K562 (cell line): ENCODE data around the gene CIAO3. TPM values are rescaled to one million over a fixed set of nuclear protein-coding genes. Genes with fewer than 3 reads are reported as not detected.
A peak's percentile ranks its signal among the peaks of the same experiment; 100 is the strongest.

Experiments used
- AFF4 ChIP-seq: sonication (generic); formaldehyde crosslinking; IDR thresholded peaks from 2 replicates; pipeline ENCODE4 v1.8.0; 2023; ENCODE audit warnings: mild to moderate bottlenecking, missing genetic modification reagents
- CBX1 ChIP-seq: sonication (generic); IDR thresholded peaks from 2 replicates; pipeline ENCODE4 v1.6.1; 2016; ENCODE audit warnings: antibody characterized with exemption, low read depth, mild to moderate bottlenecking
- CREB1 ChIP-seq, 2 experiments: sonication (generic) in 1 of 2; formaldehyde crosslinking in 1 of 2; IDR thresholded peaks; 2 replicates each; pipeline versions ENCODE4 v1.6.1 to v1.8.0; 2012 to 2022; ENCODE audit warnings: inconsistent platforms in 1 of 2, mild to moderate bottlenecking in 1 of 2, missing genetic modification reagents in 1 of 2, moderate library complexity in 1 of 2
- E2F4 ChIP-seq: sonication (generic); formaldehyde crosslinking; IDR thresholded peaks from 2 replicates; pipeline ENCODE4 v1.8.0; 2022; ENCODE audit warnings: mild to moderate bottlenecking, low read depth, missing genetic modification reagents
- RCOR1 ChIP-seq, 2 experiments: IDR thresholded peaks; 2 replicates each; pipeline ENCODE4 v1.6.1; 2012; ENCODE audit warnings: low read depth in 2 of 2, low read length in 2 of 2, borderline replicate concordance in 1 of 2, improper control_type of control experiment in 1 of 2
- RFX1 ChIP-seq: fragments of 450-650 bp; IDR thresholded peaks from 2 replicates; pipeline ENCODE4 v1.6.1; 2016; ENCODE audit warnings: mild to moderate bottlenecking, moderate library complexity
- SFPQ ChIP-seq: fragments of 200-400 bp; formaldehyde crosslinking; IDR thresholded peaks from 2 replicates; pipeline ENCODE4 v1.6.1; 2017; ENCODE audit warnings: mild to moderate bottlenecking, low read depth, low read length, moderate library complexity
- TAF1 ChIP-seq: IDR thresholded peaks from 2 replicates; pipeline ENCODE4 v1.6.1; 2011; ENCODE audit warnings: mild to moderate bottlenecking, low read length, moderate library complexity; ENCODE audit not compliant: insufficient read depth, control insufficient read depth, severe bottlenecking; ENCODE audit errors: extremely low read depth
- TCF7L2 ChIP-seq: fragments of 150-350 bp; IDR thresholded peaks from 2 replicates; pipeline ENCODE4 v1.6.1; 2016; ENCODE audit warnings: low read depth, mild to moderate bottlenecking, low read length, moderate library complexity
- YY1 ChIP-seq, 3 experiments: IDR thresholded peaks; 2 replicates each; pipeline ENCODE4 v1.6.1; 2011; ENCODE audit warnings: low read length in 2 of 3, mild to moderate bottlenecking in 2 of 3, moderate library complexity in 2 of 3, borderline replicate concordance in 1 of 3, control low read depth in 1 of 3, low read depth in 1 of 3; ENCODE audit not compliant: insufficient read depth in 3 of 3, insufficient replicate concordance in 2 of 3, control insufficient read depth in 1 of 3, insufficient read length in 1 of 3; ENCODE audit errors: extremely low read depth in 1 of 3
- ZBTB1 ChIP-seq: sonication (generic); formaldehyde crosslinking; IDR thresholded peaks from 2 replicates; pipeline ENCODE4 v1.8.1; 2023; ENCODE audit warnings: missing genetic modification reagents, low read depth, mild to moderate bottlenecking, borderline replicate concordance
- ZFX ChIP-seq: sonication (generic); formaldehyde crosslinking; IDR thresholded peaks from 2 replicates; pipeline ENCODE4 v1.8.0; 2022; ENCODE audit warnings: mild to moderate bottlenecking, missing genetic modification reagents, moderate library complexity
- ZKSCAN1 ChIP-seq: fragments of 150-350 bp; IDR thresholded peaks from 2 replicates; pipeline ENCODE4 v1.6.1; 2016; ENCODE audit warnings: low read depth, low read length
- ZNF224 ChIP-seq: sonication (generic); formaldehyde crosslinking; IDR thresholded peaks from 2 replicates; pipeline ENCODE4 v1.8.0; 2022; ENCODE audit warnings: mild to moderate bottlenecking, missing genetic modification reagents
- polyA plus RNA-seq, 8 experiments: library from polyadenylated mRNA; depleted of rRNA in 4 of 8; stranded (reverse) in 5 of 8; unstranded in 3 of 8; fragments of >200 nt; fragmentation: Nextera tagmentation in 2 of 8; fragmentation: Illumina TruSeq in 1 of 8; extraction: Ambion mirVana in 2 of 8; extraction: Trizol in 1 of 8; gene quantifications; 2 replicates each; pipeline versions ENCODE4 v1.2.1 to v1.2.3, GENCODE V29; 2011 to 2014; ENCODE audit warnings: inconsistent platforms in 1 of 8, missing spikeins in 1 of 8
- total RNA-seq, 7 experiments: library from RNA; depleted of rRNA in 6 of 7; stranded (reverse); fragments of >200 nt in 6 of 7; fragmentation: Illumina TruSeq in 2 of 7; extraction: Trizol in 2 of 7; gene quantifications; 2 replicates each; pipeline versions ENCODE4 v1.2.1 to v1.2.3, GENCODE V29; 2011 to 2021; ENCODE audit warnings: low replicate concordance in 1 of 7
- TF ChIP-seq, protein P1 (sequence below): fragments of 250-450 bp; sonication (Bioruptor Pico); IDR thresholded peaks from 2 replicates; pipeline ENCODE4 v1.9.0; 2021; ENCODE audit warnings: mild to moderate bottlenecking, inconsistent platforms

CIAO3 gene
- total and polyA plus RNA-seq, 9 of the 15 experiments (the other 6 are each of a cell fraction or from before 2014, with no cell fraction given), result 2.2 to 35.6 (median 18.7) TPM

DNA sequence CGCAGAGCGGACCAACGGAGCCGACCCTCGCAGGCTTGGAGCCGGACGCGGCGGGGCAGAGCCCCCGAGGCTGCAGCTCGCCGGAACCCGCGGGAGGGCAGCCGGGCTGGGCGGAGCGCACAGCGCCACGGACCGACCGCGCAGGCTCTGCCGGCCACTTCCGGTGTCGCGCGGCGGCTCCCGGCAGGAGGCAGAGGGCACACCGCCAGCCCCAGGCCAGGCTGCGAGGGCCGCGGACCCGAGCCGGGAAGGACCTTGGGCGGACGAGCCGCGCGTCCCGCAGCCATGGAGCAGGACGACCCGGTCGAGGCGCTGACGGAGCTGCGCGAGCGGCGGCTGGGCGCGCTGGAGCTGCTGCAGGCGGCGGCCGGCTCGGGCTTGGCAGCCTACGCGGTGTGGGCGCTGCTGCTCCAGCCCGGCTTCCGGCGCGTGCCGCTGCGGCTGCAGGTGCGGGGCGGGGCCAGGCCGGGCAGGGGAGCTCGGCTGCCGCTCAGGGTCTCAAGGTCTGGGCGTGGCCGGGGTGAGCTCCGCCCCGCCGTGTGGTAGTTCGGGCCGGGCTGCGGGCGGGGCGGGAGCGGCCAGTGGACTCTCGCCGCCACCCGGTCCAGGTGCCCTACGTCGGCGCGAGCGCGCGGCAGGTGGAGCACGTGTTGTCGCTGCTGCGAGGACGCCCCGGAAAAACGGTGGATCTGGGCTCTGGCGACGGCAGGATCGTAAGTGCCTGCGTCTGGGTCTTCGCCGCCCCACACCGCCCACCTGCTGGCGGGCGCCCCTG is 19.6 kb downstream of the CIAO3 start, which contains the start of gene ANTKMT (continued):
- TF ChIP-seq ZBTB1 (0 out of 2 replicates have a peak, but pooled peaks have one; percentile 11), TAF1 (peak; percentile 82), ZFX (CRISPR knock-in tag) (peak; percentile 92), TCF7L2 (no peak), SFPQ (0 out of 2 replicates have a peak, but pooled peaks have one; percentile 46), ZKSCAN1 (no peak; the same call in 1 of the 2 replicates), RCOR1 (IDR thresholded peaks at IDR 0.05; ENCODE audit: borderline replicate concordance in 1 of 2, low read depth in 2 of 2, low read length in 2 of 2) (0 out of 4 replicates have a peak, but pooled peaks of 1 of the 2 experiments have one; percentile 22), YY1 (IDR thresholded peaks at IDR 0.05; ENCODE audit: borderline replicate concordance in 1 of 3, control insufficient read depth in 1 of 3, extremely low read depth in 1 of 3, insufficient read depth in 3 of 3, insufficient read length in 1 of 3, insufficient replicate concordance in 2 of 3, low read depth in 1 of 3, low read length in 2 of 3) (peak in 2 of 3 experiments; percentile 16 to 40), ZNF224 (CRISPR knock-in tag) (no peak), CBX1 (peak; percentile 16; the same call in 1 of the 2 replicates), RFX1 (no peak), AFF4 (CRISPR knock-in tag) (peak; percentile 56; the same call in 1 of the 2 replicates), CREB1 (IDR thresholded peaks at IDR 0.05) (peak; percentile 82), CREB1 (CRISPR knock-in tag; IDR thresholded peaks at IDR 0.05) (no peak), E2F4 (CRISPR knock-in tag) (0 out of 2 replicates have a peak, but pooled peaks have one; percentile 36)
- TF ChIP-seq, protein P1, sequence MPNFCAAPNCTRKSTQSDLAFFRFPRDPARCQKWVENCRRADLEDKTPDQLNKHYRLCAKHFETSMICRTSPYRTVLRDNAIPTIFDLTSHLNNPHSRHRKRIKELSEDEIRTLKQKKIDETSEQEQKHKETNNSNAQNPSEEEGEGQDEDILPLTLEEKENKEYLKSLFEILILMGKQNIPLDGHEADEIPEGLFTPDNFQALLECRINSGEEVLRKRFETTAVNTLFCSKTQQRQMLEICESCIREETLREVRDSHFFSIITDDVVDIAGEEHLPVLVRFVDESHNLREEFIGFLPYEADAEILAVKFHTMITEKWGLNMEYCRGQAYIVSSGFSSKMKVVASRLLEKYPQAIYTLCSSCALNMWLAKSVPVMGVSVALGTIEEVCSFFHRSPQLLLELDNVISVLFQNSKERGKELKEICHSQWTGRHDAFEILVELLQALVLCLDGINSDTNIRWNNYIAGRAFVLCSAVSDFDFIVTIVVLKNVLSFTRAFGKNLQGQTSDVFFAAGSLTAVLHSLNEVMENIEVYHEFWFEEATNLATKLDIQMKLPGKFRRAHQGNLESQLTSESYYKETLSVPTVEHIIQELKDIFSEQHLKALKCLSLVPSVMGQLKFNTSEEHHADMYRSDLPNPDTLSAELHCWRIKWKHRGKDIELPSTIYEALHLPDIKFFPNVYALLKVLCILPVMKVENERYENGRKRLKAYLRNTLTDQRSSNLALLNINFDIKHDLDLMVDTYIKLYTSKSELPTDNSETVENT (CRISPR knock-in tag), result peak; percentile 80
